Pancreas (tissue), 10 donors: ENCODE measurements around the gene IL13. TPM values are rescaled to one million over a fixed set of nuclear protein-coding genes. Genes with fewer than 3 reads are reported as not detected.

ENCODE experiments used
- ATAC-seq, 4 donors: fragments of 200-7000 bp; cut with Tn5 transposase; one replicate each; pipeline versions ENCODE4 v1.8.0 to v1.9.1; 2020; ENCODE audit warnings: mild to moderate bottlenecking in 4 of 4, moderate library complexity in 4 of 4
- DNase-seq, 6 donors: peaks; one replicate each; pipeline ENCODE4 v3.0.0-alpha.2; 2020
- FAIRE-seq: peaks from 2 replicates; lab custom pipeline; 2012; peaks lifted over from hg19 to GRCh38; lab: Jason Lieb, UNC
- H3K27ac ChIP-seq, 4 donors: fragments of 200-600 bp; sonication (generic); 1 replicate in 3 of 4; 2 replicates in 1 of 4; pipeline versions ENCODE4 v1.5.0 to v1.8.0; 2020
- H3K27me3 ChIP-seq, 4 donors: fragments of 200-600 bp; one replicate each; pipeline ENCODE4 v1.8.0; 2021
- H3K36me3 ChIP-seq, 3 donors: fragments of 200-600 bp; sonication (generic) in 1 of 3; one replicate each; pipeline versions ENCODE4 v1.5.0 to v1.8.0; 2020 to 2021
- H3K4me1 ChIP-seq, 3 donors: fragments of 200-600 bp; one replicate each; pipeline ENCODE4 v1.8.0; 2021
- H3K4me3 ChIP-seq, 4 donors: fragments of 200-600 bp; sonication (generic) in 2 of 4; one replicate each; pipeline versions ENCODE4 v1.5.0 to v1.8.0; 2020 to 2021
- H3K9me3 ChIP-seq, 4 donors: fragments of 200-600 bp; one replicate each; pipeline ENCODE4 v1.8.0; 2021
- WGBS, 2 donors: extraction: QIAGEN DNeasy Blood & Tissue Kit; methylation state at CpG; one replicate each; pipeline ENCODE4 v1.1.7; 2013; 5-methylcytosine and 5-hydroxymethylcytosine counted together
- intact Hi-C, 3 donors: fragments of 100-400 bp; cut with DNase I; formaldehyde crosslinking; loops; one replicate each; pipeline versions ENCODE4 v1.11.1 to v1.14.2; 2022
- polyA plus RNA-seq, 2 donors: library from polyadenylated mRNA; stranded (reverse); fragments of 200-250 nt; gene quantifications; one replicate each; pipeline ENCODE4 v1.2.3, GENCODE V29; 2013
- total RNA-seq, 6 donors: library from RNA; stranded (reverse); fragmentation: NEBNext Ultra II Directional in 4 of 6; extraction: Animal tissue kit (Norgen Biotek cat#: 25700) in 4 of 6; gene quantifications; one replicate each; pipeline versions ENCODE4 v1.2.1 to v1.2.4, GENCODE V29; 2021 to 2023
- TF ChIP-seq, protein P1 (sequence below), 4 donors: fragments of 200-600 bp; sonication (generic) in 3 of 4; IDR thresholded peaks; one replicate each; pipeline versions ENCODE4 v1.5.0 to v1.8.0; 2021; ENCODE audit warnings: antibody characterized with exemption in 4 of 4
- donor health status: healthy with polysubstance abuse.
- donor health status: DM: no; HTN: no; CAD: no; lungs with moderate emphysema.
- donor health status: DM: no; HTN: no; CAD: no.
- donor health status: control.
- donor health status: control.
- donor health status: Bipolar disorder and iron deficiency.
- donor health status: DM: yes; HTN: yes; CAD: no.
- donor health status: DM: no; HTN: no; CAD: no.
- donor health status: DM: no; HTN: no; CAD: no.
- donor health status: DM: yes; HTN: yes; CAD: no.

The IL13 gene
- total and polyA plus RNA-seq, 8 donors = 0.07 TPM; not detected in 7

DNA sequence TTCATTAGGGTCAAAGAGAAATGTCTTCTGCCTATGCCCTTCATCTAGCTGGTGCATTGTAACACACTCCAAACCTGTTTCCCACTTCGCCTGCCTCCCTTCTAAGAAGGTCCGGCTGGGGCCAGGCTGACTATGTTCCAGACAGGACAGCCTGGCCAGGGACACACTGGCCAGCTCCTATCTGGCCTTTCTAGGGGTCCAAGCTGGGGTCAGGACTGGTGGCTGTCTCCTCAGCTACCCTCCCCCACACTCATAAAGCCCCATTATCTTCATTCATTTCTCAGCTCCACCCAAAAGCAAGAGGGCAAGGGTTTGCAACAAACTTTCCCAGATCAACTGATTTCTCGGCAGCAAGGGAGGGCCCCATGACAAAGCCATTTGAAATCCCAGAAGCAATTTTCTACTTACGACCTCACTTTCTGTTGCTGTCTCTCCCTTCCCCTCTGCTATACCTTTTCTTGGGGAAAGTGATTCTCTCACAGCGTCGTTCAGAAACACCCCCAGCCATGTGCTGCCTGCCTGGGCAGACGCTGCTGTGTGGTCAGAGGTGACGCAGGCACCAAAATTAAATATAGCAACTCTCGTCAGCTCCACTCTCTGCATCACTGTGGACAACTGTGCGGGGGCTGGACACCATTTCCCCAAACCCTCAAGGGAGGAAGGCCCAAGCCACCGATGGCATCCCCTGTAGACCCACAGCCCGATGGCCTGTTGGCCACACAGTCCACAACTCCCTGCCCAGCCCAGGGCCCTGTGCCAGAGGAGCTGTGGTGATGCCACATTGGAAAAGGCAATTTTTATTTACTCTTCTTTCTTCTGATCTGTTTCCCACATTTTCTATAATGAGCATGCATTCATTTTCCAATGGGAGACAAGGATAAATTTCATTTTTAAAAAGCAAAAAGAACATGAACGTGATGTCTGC is 6.1 kb downstream of the IL13 start:
- Histone ChIP-seq H3K4me1 (no peaks in the 10 kb centered on the region), H3K27me3 (no peaks in the 10 kb centered on the region), H3K27ac (no peak overlapping the region), H3K4me3 (no peak overlapping the region), H3K9me3 (no peaks in the 10 kb centered on the region), H3K36me3 (no peaks in the 10 kb centered on the region)
- intact Hi-C loops = no loop called here
- DNase-seq (no peak), FAIRE-seq (no peak), ATAC-seq (no peak)
- 85% methylated on average over 13 of the region's 13 CpGs for WGBS, 2 donors
- TF ChIP-seq, protein P1, sequence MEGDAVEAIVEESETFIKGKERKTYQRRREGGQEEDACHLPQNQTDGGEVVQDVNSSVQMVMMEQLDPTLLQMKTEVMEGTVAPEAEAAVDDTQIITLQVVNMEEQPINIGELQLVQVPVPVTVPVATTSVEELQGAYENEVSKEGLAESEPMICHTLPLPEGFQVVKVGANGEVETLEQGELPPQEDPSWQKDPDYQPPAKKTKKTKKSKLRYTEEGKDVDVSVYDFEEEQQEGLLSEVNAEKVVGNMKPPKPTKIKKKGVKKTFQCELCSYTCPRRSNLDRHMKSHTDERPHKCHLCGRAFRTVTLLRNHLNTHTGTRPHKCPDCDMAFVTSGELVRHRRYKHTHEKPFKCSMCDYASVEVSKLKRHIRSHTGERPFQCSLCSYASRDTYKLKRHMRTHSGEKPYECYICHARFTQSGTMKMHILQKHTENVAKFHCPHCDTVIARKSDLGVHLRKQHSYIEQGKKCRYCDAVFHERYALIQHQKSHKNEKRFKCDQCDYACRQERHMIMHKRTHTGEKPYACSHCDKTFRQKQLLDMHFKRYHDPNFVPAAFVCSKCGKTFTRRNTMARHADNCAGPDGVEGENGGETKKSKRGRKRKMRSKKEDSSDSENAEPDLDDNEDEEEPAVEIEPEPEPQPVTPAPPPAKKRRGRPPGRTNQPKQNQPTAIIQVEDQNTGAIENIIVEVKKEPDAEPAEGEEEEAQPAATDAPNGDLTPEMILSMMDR (IDR thresholded peaks at IDR 0.05) = no peak

DNA sequence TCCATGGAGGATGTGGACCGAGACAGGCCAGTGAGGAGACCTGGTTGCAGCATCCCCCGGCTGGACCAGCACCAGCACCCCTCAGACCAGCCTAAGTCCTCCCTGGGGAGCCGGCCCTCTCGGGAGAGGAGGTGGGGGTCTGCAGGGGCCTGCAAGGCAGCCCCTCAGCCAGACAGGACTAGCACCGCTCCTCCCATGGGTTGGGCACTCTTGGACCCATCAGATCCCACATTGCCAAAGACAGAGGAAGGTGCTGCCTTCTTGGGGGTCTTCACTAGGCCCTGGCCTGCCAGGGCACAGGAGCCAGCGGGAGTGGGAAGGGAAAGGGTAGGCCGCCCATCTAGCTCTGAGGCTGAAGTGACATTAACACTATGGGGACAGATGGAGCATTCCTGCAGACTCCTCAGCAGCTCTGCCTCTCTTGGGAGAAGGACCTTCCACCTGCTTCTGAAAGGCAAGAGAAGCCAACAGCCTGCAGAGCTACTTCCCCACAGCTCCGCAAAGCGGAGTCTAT is 6.8 kb downstream of the IL13 start:
- no peaks in the 10 kb centered on the region for H3K36me3 ChIP-seq
- H3K9me3 ChIP-seq = no peaks in the 10 kb centered on the region
- intact Hi-C loops = no loop called here
- TF ChIP-seq, protein P1 (IDR thresholded peaks at IDR 0.05) = no peak
- no peak overlapping the region for H3K4me3 ChIP-seq
- ATAC-seq (no peak), DNase-seq (no peak), FAIRE-seq (no peak)
- no peak overlapping the region for H3K27ac ChIP-seq
- WGBS, 2 donors = 94 to 97% methylated on average over 9 of the region's 9 CpGs
- no peaks in the 10 kb centered on the region for H3K27me3 ChIP-seq
- no peaks in the 10 kb centered on the region for H3K4me1 ChIP-seq

DNA sequence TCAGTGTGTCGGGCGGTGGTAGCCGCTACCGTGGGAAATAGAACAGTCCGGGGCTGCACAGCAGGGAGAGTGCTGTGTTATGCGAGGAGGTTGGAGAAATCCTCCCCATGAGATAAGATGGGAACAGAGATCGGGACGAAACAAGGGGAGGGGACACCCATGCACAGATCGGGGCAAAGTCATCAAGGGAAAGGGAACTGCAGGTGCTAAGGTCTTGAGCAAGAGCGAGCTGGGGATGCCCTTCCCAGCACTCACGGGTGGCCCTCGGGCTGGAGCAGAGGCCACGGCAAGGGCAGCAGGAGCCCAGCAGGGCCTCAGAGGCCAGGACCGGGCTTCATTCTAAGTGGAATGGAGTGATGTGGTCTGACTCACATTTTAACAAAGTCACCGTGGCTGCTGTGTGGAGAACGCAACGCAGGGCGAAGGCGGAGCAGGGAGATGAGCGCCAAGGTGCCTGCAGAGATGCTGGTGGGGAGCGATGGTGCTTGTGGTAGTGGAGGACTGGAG is 7.7 kb downstream of the IL13 start:
- Histone ChIP-seq H3K27me3 (no peaks in the 10 kb centered on the region), H3K27ac (no peak overlapping the region), H3K9me3 (no peaks in the 10 kb centered on the region), H3K36me3 (no peaks in the 10 kb centered on the region), H3K4me1 (no peaks in the 10 kb centered on the region), H3K4me3 (no peak overlapping the region)
- 84 to 89% methylated on average over 21 of the region's 21 CpGs for WGBS, 2 donors
- TF ChIP-seq, protein P1 (IDR thresholded peaks at IDR 0.05) = no peak
- no peak for ATAC-seq
- DNase-seq = no peak
- intact Hi-C loops = no loop called here
- FAIRE-seq = no peak

DNA sequence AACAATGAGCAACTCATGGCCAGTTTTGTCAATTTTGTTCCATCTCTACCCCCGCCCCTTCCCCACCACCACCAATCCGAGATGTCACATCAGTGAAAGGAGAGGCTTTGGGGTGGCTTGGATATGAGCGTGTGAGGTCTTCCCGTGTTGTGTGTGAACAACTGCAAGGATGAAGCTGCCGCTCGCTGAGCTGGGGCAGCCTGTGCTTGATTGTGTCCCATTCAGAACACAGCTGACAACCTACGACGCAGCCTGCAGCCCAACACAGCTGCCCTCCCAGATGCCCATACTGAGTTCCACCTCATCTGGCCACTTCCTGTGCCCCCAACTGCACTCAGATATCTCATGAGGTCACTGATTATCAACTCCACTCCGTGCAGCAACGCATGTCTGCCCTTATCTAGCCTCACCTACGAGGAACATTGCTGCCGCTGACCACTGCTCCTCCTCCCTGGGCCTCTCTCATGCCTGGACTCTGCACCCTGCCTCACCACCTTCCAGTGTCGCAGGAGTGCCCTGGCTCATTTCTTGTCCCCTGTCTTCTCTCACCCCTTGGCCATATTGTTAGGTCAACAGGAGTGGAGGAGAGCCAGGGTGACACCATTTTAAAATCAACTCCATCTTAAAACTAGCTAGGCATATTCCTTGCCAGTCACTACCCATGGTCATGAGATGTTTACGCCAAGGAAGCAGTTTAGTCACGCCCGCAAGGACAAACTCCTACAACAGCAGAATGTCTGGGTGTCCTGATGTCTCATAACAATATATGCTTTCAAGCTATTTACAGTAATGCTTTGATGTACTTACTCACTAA is 8.5 kb downstream of the IL13 start:
- H3K4me1 ChIP-seq = no peaks in the 10 kb centered on the region
- intact Hi-C loops = no loop called here
- FAIRE-seq = no peak
- no peak for ATAC-seq
- no peak for DNase-seq
- H3K36me3 ChIP-seq = no peaks in the 10 kb centered on the region
- 82 to 84% methylated on average over 16 of the region's 16 CpGs for WGBS, 2 donors
- H3K27ac ChIP-seq = no peak overlapping the region
- TF ChIP-seq, protein P1 (IDR thresholded peaks at IDR 0.05) = no peak
- H3K4me3 ChIP-seq = no peak overlapping the region
- H3K9me3 ChIP-seq = no peaks in the 10 kb centered on the region
- H3K27me3 ChIP-seq = no peaks in the 10 kb centered on the region
